MM.1S (cell line): ENCODE results near the gene SCARF1.

Experiments
- DNase-seq: peaks from one replicate; pipeline ENCODE4 v3.0.0-alpha.2; 2015
- H2AFZ ChIP-seq: fragments of 300-600 bp; sonication (generic); 2 replicates; pipeline ENCODE4 v1.6.0; 2016; ENCODE audit warnings: antibody characterized with exemption, low read length
- H3F3A ChIP-seq: fragments of 300-600 bp; sonication (generic); 2 replicates; pipeline ENCODE4 v1.6.1; 2016; ENCODE audit warnings: mild to moderate bottlenecking, antibody characterized with exemption, low read length, moderate library complexity, mixed read lengths; ENCODE audit not compliant: insufficient read depth
- H3K27ac ChIP-seq: fragments of 300-600 bp; sonication (generic); 2 replicates; pipeline ENCODE4 v1.5.1; 2016; ENCODE audit warnings: mild to moderate bottlenecking, low read length
- H3K27me3 ChIP-seq: fragments of 300-600 bp; sonication (generic); replicated peaks from 2 replicates; pipeline ENCODE4 v1.6.0; 2016; ENCODE audit warnings: low read length; ENCODE audit not compliant: insufficient read depth
- H3K36me3 ChIP-seq: fragments of 300-600 bp; sonication (generic); replicated peaks from 2 replicates; pipeline ENCODE4 v1.6.1; 2016; ENCODE audit warnings: mild to moderate bottlenecking, low read length, mixed read lengths; ENCODE audit not compliant: insufficient read depth
- H3K4me1 ChIP-seq: fragments of 300-600 bp; sonication (generic); 2 replicates; pipeline ENCODE4 v1.6.1; 2016; ENCODE audit warnings: low read length, mixed read lengths
- H3K4me2 ChIP-seq: fragments of 300-600 bp; sonication (generic); 2 replicates; pipeline ENCODE4 v1.6.0; 2016; ENCODE audit warnings: low read depth, low read length
- H3K4me3 ChIP-seq: fragments of 300-600 bp; sonication (generic); 2 replicates; pipeline ENCODE4 v1.5.1; 2016; ENCODE audit warnings: low read length, mixed read lengths
- H3K79me2 ChIP-seq: fragments of 300-600 bp; sonication (generic); 2 replicates; pipeline ENCODE4 v1.6.1; 2016; ENCODE audit warnings: mixed run types, low read length, mixed read lengths
- H3K9ac ChIP-seq: fragments of 300-600 bp; sonication (generic); 2 replicates; pipeline ENCODE4 v1.6.1; 2016; ENCODE audit warnings: low read length, mixed read lengths
- H3K9me2 ChIP-seq: fragments of 300-600 bp; sonication (generic); replicated peaks from 2 replicates; pipeline ENCODE4 v1.6.1; 2016; ENCODE audit warnings: mild to moderate bottlenecking, low read length, mixed read lengths; ENCODE audit not compliant: insufficient read depth
- H3K9me3 ChIP-seq: fragments of 300-600 bp; sonication (generic); replicated peaks from 2 replicates; pipeline ENCODE4 v1.6.1; 2016; ENCODE audit warnings: mild to moderate bottlenecking, low read length, mixed read lengths; ENCODE audit not compliant: insufficient read depth
- H4K20me1 ChIP-seq: fragments of 300-600 bp; sonication (generic); 2 replicates; pipeline ENCODE4 v1.6.1; 2016; ENCODE audit warnings: mild to moderate bottlenecking, low read length, moderate library complexity, mixed read lengths; ENCODE audit not compliant: insufficient read depth
- EZH2 ChIP-seq: fragments of 300-600 bp; sonication (generic); optimal IDR thresholded peaks from 2 replicates; pipeline ENCODE3; 2017; ENCODE audit warnings: low read depth, mild to moderate bottlenecking, antibody characterized with exemption, low read length, mixed read lengths
- EZH2phosphoT487 ChIP-seq: fragments of 300-600 bp; sonication (generic); IDR thresholded peaks from 2 replicates; pipeline ENCODE4 v1.6.1; 2018; ENCODE audit warnings: antibody characterized with exemption, low read length
- TF ChIP-seq, protein P1 (sequence below): fragments of 300-600 bp; sonication (generic); IDR thresholded peaks from 2 replicates; pipeline ENCODE4 v1.5.1; 2016; ENCODE audit warnings: antibody characterized with exemption, low read length, mixed read lengths

Gene SCARF1

DNA sequence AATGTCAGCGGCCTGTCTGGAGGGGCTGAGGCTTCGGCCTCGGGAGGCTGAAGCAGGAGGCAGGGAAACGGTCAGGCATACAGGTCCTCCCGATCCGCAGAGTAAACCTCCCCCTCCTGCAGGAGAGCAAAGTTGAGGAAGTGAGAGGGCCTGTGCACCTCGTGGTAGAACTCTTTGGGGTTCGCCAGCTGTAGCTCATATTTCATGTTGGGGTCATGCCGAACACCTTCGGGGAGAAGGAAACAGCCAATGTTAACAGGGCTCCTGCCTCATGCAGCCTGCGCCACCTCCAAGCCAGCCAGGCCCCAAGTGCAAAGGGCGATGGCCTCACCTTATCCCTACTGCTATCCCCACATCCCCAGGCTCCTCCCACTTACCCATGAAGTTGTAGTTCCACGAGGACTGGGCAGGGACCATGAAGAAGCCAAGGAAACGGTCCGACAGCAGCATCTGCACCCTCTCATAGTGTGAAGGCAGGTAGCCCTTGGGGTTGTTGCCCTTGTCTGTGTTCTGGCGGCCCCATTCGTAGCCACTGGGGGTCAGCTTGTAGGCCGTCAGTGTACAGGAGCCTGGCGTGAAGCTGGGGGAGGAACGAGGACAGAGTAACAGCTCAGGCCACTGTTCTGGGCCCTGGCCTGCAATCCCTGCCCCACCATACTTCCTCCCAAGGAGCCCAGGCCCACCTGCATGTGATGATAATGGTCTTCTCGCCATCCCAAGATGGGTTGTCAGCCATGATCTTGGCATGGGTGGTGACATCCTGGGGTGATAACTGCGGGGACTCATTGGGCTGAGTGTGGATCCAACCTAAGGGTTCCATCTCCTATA, 5.4 kb upstream of the SCARF1 start:
- H3K4me1 ChIP-seq, result peaks cover 10% of the 10 kb centered on the region
- no peak overlapping the region for H3K4me3 ChIP-seq
- H4K20me1 ChIP-seq, result no peaks in the 10 kb centered on the region
- no peak overlapping the region; the same call in 1 of the 2 replicates for H3K4me2 ChIP-seq
- H3K36me3 ChIP-seq, result peaks cover 3% of the 10 kb centered on the region
- no peaks in the 10 kb centered on the region for H3K27me3 ChIP-seq
- H3F3A ChIP-seq, result peaks cover 27% of the 10 kb centered on the region
- no peak overlapping the region for H3K9ac ChIP-seq
- TF ChIP-seq, protein P1, sequence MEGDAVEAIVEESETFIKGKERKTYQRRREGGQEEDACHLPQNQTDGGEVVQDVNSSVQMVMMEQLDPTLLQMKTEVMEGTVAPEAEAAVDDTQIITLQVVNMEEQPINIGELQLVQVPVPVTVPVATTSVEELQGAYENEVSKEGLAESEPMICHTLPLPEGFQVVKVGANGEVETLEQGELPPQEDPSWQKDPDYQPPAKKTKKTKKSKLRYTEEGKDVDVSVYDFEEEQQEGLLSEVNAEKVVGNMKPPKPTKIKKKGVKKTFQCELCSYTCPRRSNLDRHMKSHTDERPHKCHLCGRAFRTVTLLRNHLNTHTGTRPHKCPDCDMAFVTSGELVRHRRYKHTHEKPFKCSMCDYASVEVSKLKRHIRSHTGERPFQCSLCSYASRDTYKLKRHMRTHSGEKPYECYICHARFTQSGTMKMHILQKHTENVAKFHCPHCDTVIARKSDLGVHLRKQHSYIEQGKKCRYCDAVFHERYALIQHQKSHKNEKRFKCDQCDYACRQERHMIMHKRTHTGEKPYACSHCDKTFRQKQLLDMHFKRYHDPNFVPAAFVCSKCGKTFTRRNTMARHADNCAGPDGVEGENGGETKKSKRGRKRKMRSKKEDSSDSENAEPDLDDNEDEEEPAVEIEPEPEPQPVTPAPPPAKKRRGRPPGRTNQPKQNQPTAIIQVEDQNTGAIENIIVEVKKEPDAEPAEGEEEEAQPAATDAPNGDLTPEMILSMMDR, result no peak
- no peak for TF ChIP-seq EZH2phosphoT487
- TF ChIP-seq EZH2, result no peak
- peak; percentile 5 for DNase-seq
- H3K79me2 ChIP-seq, result no peaks in the 10 kb centered on the region
- no peak overlapping the region for H3K27ac ChIP-seq
- no peaks in the 10 kb centered on the region for H3K9me3 ChIP-seq
- no peaks in the 10 kb centered on the region for H3K9me2 ChIP-seq
- H2AFZ ChIP-seq, result no peak overlapping the region

DNA sequence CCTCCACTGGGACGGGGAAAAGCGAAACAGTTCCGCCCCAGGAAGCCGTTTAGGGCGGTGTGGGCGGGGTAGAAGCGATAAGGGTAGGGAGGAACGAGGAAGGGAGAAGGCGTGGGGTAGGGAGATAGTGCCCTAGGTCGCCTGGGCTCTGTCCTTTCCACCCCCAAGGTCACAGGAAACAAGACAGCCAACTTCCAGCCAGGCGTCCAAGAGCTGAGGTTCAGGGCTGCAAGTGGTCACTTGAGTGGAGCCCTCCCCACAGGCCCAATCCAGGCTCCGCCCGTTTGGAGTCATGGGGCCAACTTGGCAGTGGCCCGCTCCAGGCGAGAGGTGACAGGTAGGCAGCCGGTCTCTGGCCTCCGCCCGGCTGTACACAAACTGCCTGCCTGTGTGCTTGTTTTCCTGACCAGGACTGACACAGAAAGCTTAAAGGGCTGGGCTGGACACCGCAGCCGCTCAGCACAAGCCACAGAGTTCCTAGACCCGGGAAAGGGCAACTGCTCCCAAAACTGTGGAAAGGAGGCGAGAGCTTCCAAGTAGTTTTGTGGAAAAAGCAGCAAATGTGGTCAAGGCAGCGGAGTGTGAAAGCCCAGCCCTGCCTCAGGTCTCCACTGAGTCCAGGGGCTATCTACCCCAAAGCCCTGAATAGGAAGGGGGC, 4.4 kb upstream of the SCARF1 start, which contains the start of gene RILP:
RILP (minus strand) TSS at position 23 of the 658 bp plus-strand sequence. CDS start 62 bp downstream, outside the sequence.
- Histone ChIP-seq H3K27me3 (no peaks in the 10 kb centered on the region), H3K79me2 (no peaks in the 10 kb centered on the region), H3K4me1 (peaks cover 10% of the 10 kb centered on the region), H3K27ac (peak within 1 kb of the TSS; percentile 63; the same call in 1 of the 2 replicates), H3F3A (peaks cover 27% of the 10 kb centered on the region), H3K36me3 (no peaks in the 10 kb centered on the region; the same call in none of the 2 replicates), H3K9me3 (no peaks in the 10 kb centered on the region), H4K20me1 (no peaks in the 10 kb centered on the region), H2AFZ (peak within 1 kb of the TSS; percentile 94), H3K9ac (peak within 1 kb of the TSS; percentile 42; the same call in 1 of the 2 replicates), H3K4me2 (peak within 1 kb of the TSS; percentile 99), H3K4me3 (peak within 1 kb of the TSS; percentile 74), H3K9me2 (no peaks in the 10 kb centered on the region)
- DNase-seq, result peak; percentile 43
- TF ChIP-seq EZH2phosphoT487, result no peak
- TF ChIP-seq, protein P1, result no peak
- TF ChIP-seq EZH2, result no peak

DNA sequence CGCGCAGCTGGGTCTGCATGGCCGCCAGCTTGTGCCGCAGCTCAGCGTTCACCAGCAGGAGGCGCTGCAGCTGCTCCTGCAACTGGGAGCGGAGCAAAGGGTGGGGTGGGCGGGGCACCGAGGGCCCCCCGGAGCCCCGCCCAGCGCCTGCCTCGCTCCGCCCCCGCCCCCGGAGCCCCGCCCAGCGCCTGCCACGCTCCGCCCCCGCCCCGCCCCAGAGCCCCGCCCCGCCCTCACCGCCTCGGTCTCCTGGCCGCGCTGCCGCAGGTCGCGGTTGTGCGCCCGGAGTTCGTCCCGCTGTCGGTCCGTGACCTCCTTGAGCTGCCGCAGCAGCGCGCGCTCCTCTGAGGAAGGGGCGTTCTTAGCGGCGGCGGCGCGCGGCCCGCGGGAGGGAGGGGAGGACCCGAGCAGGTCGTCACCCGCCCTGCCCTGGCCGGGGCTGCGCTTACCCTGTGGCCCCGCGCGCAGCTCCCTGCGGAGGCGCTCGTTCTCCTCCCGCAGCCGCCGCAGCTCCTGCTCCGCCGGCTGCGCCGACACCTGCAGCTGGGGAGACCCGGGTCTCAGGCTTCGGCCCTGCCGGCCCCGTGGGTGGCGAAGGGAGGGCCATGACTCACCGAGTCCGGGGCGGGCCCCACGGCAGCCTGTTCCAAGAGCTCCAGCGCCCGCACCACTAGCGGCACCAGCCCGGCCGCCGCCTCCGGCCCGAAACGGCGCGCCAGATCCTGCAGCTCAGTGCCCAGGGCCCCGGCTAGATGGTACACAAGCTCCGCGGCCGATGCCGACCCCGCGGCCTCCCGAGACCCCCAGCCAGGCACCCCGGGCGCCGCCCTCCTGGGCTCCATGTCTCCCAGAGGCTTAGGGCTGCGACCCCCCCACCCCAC, 3.7 kb upstream of the SCARF1 start:
- TF ChIP-seq, protein P1, result no peak
- TF ChIP-seq EZH2phosphoT487 (no peak), EZH2 (no peak)
- peak overlapping the region; percentile 74 for H3K4me3 ChIP-seq
- H3F3A ChIP-seq, result peaks cover 27% of the 10 kb centered on the region
- H3K9ac ChIP-seq, result peak overlapping the region; percentile 31; the same call in 1 of the 2 replicates
- H4K20me1 ChIP-seq, result no peaks in the 10 kb centered on the region
- peak overlapping the region; percentile 94 for H2AFZ ChIP-seq
- no peaks in the 10 kb centered on the region; the same call in none of the 2 replicates for H3K36me3 ChIP-seq
- H3K4me2 ChIP-seq, result peak overlapping the region; percentile 99
- peaks cover 15% of the 10 kb centered on the region for H3K4me1 ChIP-seq
- no peaks in the 10 kb centered on the region for H3K27me3 ChIP-seq
- no peaks in the 10 kb centered on the region for H3K9me2 ChIP-seq
- no peaks in the 10 kb centered on the region for H3K9me3 ChIP-seq
- no peaks in the 10 kb centered on the region for H3K79me2 ChIP-seq
- peak; percentile 96 for DNase-seq
- peak overlapping the region; percentile 63; the same call in 1 of the 2 replicates for H3K27ac ChIP-seq
